K562 (cell line): ENCODE results near the gene IPO9. TPM values are rescaled to one million over a fixed set of nuclear protein-coding genes. Genes with fewer than 3 reads are reported as not detected.

ENCODE experiments used
- HCFC1 ChIP-seq: IDR thresholded peaks from 2 replicates; pipeline ENCODE4 v1.6.1; 2012; ENCODE audit warnings: low read depth, low read length, improper control_type of control experiment
- HDAC8 ChIP-seq: fragments of 450-650 bp; IDR thresholded peaks from 2 replicates; pipeline ENCODE4 v1.6.1; 2016; ENCODE audit warnings: mild to moderate bottlenecking, missing genetic modification characterization, moderate library complexity, missing compliant biosample characterization
- MIER1 ChIP-seq: fragments of 450-650 bp; IDR thresholded peaks from 2 replicates; pipeline ENCODE4 v1.6.1; 2016; ENCODE audit warnings: antibody characterized with exemption, mild to moderate bottlenecking, low read depth
- PCBP1 ChIP-seq: fragments of 200-400 bp; formaldehyde crosslinking; IDR thresholded peaks from 2 replicates; pipeline ENCODE4 v1.6.1; 2018; ENCODE audit warnings: mild to moderate bottlenecking, low read depth, low read length; ENCODE audit not compliant: poor library complexity, severe bottlenecking
- PURB ChIP-seq: sonication (generic); formaldehyde crosslinking; IDR thresholded peaks from 2 replicates; pipeline ENCODE4 v1.9.0; 2021; ENCODE audit warnings: low read depth, mild to moderate bottlenecking, missing genetic modification reagents
- RCOR1 ChIP-seq, 2 experiments: IDR thresholded peaks; 2 replicates each; pipeline ENCODE4 v1.6.1; 2012; ENCODE audit warnings: low read depth in 2 of 2, low read length in 2 of 2, borderline replicate concordance in 1 of 2, improper control_type of control experiment in 1 of 2
- SOX6 ChIP-seq: fragments of 450-650 bp; IDR thresholded peaks from 2 replicates; pipeline ENCODE4 v1.6.1; 2014; ENCODE audit warnings: mild to moderate bottlenecking
- SUPT5H ChIP-seq: fragments of 450-650 bp; IDR thresholded peaks from 2 replicates; pipeline ENCODE4 v1.6.1; 2016
- TOE1 ChIP-seq, 2 experiments: fragments of 450-650 bp in 1 of 2; sonication (generic) in 1 of 2; formaldehyde crosslinking in 1 of 2; IDR thresholded peaks; 2 replicates each; pipeline versions ENCODE4 v1.7.1 to v1.8.0; 2016 to 2022; ENCODE audit warnings: borderline replicate concordance in 2 of 2, mild to moderate bottlenecking in 2 of 2, antibody characterized with exemption in 1 of 2, inconsistent platforms in 1 of 2, low read depth in 1 of 2, missing genetic modification reagents in 1 of 2, moderate library complexity in 1 of 2
- ZNF224 ChIP-seq: sonication (generic); formaldehyde crosslinking; IDR thresholded peaks from 2 replicates; pipeline ENCODE4 v1.8.0; 2022; ENCODE audit warnings: mild to moderate bottlenecking, missing genetic modification reagents
- ZNF24 ChIP-seq: fragments of 450-650 bp; IDR thresholded peaks from 2 replicates; pipeline ENCODE4 v1.6.1; 2016
- ZNF584 ChIP-seq: fragments of 200-800 bp; sonication (Bioruptor generic); IDR thresholded peaks from 2 replicates; pipeline ENCODE4 v1.6.1; 2016; ENCODE audit warnings: low read depth, mild to moderate bottlenecking, missing genetic modification characterization, missing compliant biosample characterization
- polyA plus RNA-seq, 8 experiments: library from polyadenylated mRNA; depleted of rRNA in 4 of 8; stranded (reverse) in 5 of 8; unstranded in 3 of 8; fragments of >200 nt; fragmentation: Nextera tagmentation in 2 of 8; fragmentation: Illumina TruSeq in 1 of 8; extraction: Ambion mirVana in 2 of 8; extraction: Trizol in 1 of 8; gene quantifications; 2 replicates each; pipeline versions ENCODE4 v1.2.1 to v1.2.3, GENCODE V29; 2011 to 2014; ENCODE audit warnings: inconsistent platforms in 1 of 8, missing spikeins in 1 of 8
- total RNA-seq, 7 experiments: library from RNA; depleted of rRNA in 6 of 7; stranded (reverse); fragments of >200 nt in 6 of 7; fragmentation: Illumina TruSeq in 2 of 7; extraction: Trizol in 2 of 7; gene quantifications; 2 replicates each; pipeline versions ENCODE4 v1.2.1 to v1.2.3, GENCODE V29; 2011 to 2021; ENCODE audit warnings: low replicate concordance in 1 of 7
- TF ChIP-seq, protein P1 (sequence below), 2 experiments: fragments of 450-650 bp in 1 of 2; sonication (generic) in 1 of 2; formaldehyde crosslinking in 1 of 2; IDR thresholded peaks; 2 replicates each; pipeline versions ENCODE4 v1.7.1 to v1.9.0; 2016 to 2022; ENCODE audit warnings: inconsistent platforms in 1 of 2, mild to moderate bottlenecking in 1 of 2, missing genetic modification reagents in 1 of 2
- TF ChIP-seq, protein P2 (sequence below): fragments of 450-650 bp; formaldehyde crosslinking; IDR thresholded peaks from 2 replicates; pipeline ENCODE4 v1.4.0; 2022; ENCODE audit warnings: missing genetic modification characterization

Gene IPO9
- total and polyA plus RNA-seq, 9 of the 15 experiments (the other 6 are each of a cell fraction or from before 2014, with no cell fraction given), result 27.9 to 78.6 (median 43.9) TPM

DNA sequence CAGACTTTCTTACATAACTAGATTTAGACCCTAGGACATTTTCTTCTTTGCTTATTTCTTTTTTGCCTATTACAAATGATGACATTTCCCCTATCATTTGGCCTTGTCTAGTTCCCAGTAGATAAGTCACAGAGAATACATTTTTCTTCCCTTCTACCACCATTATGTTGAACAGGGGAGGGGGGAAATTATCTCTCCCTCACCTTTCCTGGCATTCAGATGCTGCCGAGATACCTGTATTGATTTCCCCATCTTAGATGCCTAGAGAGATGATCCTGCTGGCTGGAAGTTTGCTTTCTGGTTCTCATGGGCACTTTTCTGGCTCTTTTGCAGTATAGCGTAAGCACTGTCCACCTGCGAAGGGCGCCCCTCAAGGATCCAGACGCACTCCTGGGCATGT, 5.7 kb downstream of the IPO9 start (continued):
- TF ChIP-seq, protein P1, sequence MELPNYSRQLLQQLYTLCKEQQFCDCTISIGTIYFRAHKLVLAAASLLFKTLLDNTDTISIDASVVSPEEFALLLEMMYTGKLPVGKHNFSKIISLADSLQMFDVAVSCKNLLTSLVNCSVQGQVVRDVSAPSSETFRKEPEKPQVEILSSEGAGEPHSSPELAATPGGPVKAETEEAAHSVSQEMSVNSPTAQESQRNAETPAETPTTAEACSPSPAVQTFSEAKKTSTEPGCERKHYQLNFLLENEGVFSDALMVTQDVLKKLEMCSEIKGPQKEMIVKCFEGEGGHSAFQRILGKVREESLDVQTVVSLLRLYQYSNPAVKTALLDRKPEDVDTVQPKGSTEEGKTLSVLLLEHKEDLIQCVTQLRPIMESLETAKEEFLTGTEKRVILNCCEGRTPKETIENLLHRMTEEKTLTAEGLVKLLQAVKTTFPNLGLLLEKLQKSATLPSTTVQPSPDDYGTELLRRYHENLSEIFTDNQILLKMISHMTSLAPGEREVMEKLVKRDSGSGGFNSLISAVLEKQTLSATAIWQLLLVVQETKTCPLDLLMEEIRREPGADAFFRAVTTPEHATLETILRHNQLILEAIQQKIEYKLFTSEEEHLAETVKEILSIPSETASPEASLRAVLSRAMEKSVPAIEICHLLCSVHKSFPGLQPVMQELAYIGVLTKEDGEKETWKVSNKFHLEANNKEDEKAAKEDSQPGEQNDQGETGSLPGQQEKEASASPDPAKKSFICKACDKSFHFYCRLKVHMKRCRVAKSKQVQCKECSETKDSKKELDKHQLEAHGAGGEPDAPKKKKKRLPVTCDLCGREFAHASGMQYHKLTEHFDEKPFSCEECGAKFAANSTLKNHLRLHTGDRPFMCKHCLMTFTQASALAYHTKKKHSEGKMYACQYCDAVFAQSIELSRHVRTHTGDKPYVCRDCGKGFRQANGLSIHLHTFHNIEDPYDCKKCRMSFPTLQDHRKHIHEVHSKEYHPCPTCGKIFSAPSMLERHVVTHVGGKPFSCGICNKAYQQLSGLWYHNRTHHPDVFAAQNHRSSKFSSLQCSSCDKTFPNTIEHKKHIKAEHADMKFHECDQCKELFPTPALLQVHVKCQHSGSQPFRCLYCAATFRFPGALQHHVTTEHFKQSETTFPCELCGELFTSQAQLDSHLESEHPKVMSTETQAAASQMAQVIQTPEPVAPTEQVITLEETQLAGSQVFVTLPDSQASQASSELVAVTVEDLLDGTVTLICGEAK (IDR thresholded peaks at IDR 0.05), result no peak
- TF ChIP-seq, protein P1 (CRISPR knock-in tag; IDR thresholded peaks at IDR 0.05), result no peak
- TF ChIP-seq SUPT5H (no peak), HCFC1 (no peak), ZNF584 (no peak), RCOR1 (IDR thresholded peaks at IDR 0.05; ENCODE audit: borderline replicate concordance in 1 of 2, low read depth in 2 of 2, low read length in 2 of 2) (no peak), MIER1 (no peak), ZNF24 (no peak), TOE1 (IDR thresholded peaks at IDR 0.05; ENCODE audit: borderline replicate concordance) (no peak), TOE1 (CRISPR knock-in tag; IDR thresholded peaks at IDR 0.05; ENCODE audit: borderline replicate concordance, low read depth) (no peak), HDAC8 (tag) (no peak), PCBP1 (no peak), ZNF224 (CRISPR knock-in tag) (no peak), SOX6 (no peak), PURB (CRISPR knock-in tag) (no peak)
- TF ChIP-seq, protein P2, sequence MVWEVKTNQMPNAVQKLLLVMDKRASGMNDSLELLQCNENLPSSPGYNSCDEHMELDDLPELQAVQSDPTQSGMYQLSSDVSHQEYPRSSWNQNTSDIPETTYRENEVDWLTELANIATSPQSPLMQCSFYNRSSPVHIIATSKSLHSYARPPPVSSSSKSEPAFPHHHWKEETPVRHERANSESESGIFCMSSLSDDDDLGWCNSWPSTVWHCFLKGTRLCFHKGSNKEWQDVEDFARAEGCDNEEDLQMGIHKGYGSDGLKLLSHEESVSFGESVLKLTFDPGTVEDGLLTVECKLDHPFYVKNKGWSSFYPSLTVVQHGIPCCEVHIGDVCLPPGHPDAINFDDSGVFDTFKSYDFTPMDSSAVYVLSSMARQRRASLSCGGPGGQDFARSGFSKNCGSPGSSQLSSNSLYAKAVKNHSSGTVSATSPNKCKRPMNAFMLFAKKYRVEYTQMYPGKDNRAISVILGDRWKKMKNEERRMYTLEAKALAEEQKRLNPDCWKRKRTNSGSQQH (CRISPR knock-in tag), result no peak
